HG03060 (cell line): ENCODE results near the gene ACACB.

Source experiments
- ATAC-seq: cut with Tn5 transposase; IDR thresholded peaks from one replicate; pipeline ENCODE4 v1.9.1; 2021; ENCODE audit warnings: low read depth, moderate number of reproducible peaks; ENCODE audit not compliant: unreplicated experiment

Gene ACACB

GRCh38 chr12:109247831-109248654, 131.7 kb downstream of the ACACB start:
- no peak for ATAC-seq

- no peak for ATAC-seq
These were observed 134.1 kb downstream of the ACACB start for GRCh38 chr12:109250523-109250922.

GRCh38 chr12:109252799-109253198, 136.4 kb downstream of the ACACB start:
- ATAC-seq: no peak

- ATAC-seq: no peak
These were observed 137.6 kb downstream of the ACACB start for GRCh38 chr12:109253913-109254544.

GRCh38 chr12:109255377-109255776, 139.0 kb downstream of the ACACB start:
- ATAC-seq: no peak

GRCh38 chr12:109256011-109256410, 139.6 kb downstream of the ACACB start:
- ATAC-seq: no peak

GRCh38 chr12:109258201-109258600, 141.8 kb downstream of the ACACB start:
- ATAC-seq: no peak

GRCh38 chr12:109258607-109259544, 142.5 kb downstream of the ACACB start:
- ATAC-seq: no peak

- ATAC-seq: no peak
These were observed 143.1 kb downstream of the ACACB start for GRCh38 chr12:109259545-109259895.

GRCh38 chr12:109261087-109261486, 144.7 kb downstream of the ACACB start:
- no peak for ATAC-seq

GRCh38 chr12:109261939-109262338, 145.6 kb downstream of the ACACB start:
- ATAC-seq: no peak

GRCh38 chr12:109263439-109263838, 147.1 kb downstream of the ACACB start:
- ATAC-seq: no peak

GRCh38 chr12:109264095-109264942, 147.9 kb downstream of the ACACB start:
- no peak for ATAC-seq

- no peak for ATAC-seq
These were observed 148.7 kb downstream of the ACACB start for GRCh38 chr12:109264943-109265650.

- no peak for ATAC-seq
These were observed 149.9 kb downstream of the ACACB start for GRCh38 chr12:109266106-109266879.

- no peak for ATAC-seq
These were observed 151.0 kb downstream of the ACACB start for GRCh38 chr12:109267361-109267760.

GRCh38 chr12:109268896-109269295, 152.5 kb downstream of the ACACB start:
- no peak for ATAC-seq

- ATAC-seq: no peak
These were observed 153.0 kb downstream of the ACACB start for GRCh38 chr12:109269428-109269827.

GRCh38 chr12:109270494-109270893, 154.1 kb downstream of the ACACB start:
- no peak for ATAC-seq
